ENCODE results near the gene WNT9B. TPM values are rescaled to one million over a fixed set of nuclear protein-coding genes. Genes with fewer than 3 reads are reported as not detected.

WNT9B gene
- polyA plus RNA-seq, 1 experiment, result not detected

GRCh38 chr17:46876353-46876887 lies 25.0 kb downstream of the WNT9B start:
- no peak for DNase-seq (ENCODE audit: low read depth)
- ChIA-PET POLR2A (no interaction called here), CTCF (interaction anchor here (0.8 to 3.3 kb wide), 7 partner anchors 8 to 54 kb away, joined by 3 to 17 read pairs (median 4); no protein-coding TSS in a partner anchor)
- TF ChIP-seq CTCF (IDR thresholded peaks at IDR 0.05; ENCODE audit: insufficient read depth, low read depth, low read length), result peak; percentile 41; the same call in 1 of the 2 replicates
- H3K27me3 ChIP-seq (ENCODE audit: control insufficient read depth, insufficient read depth, low read length), result peaks cover 8% of the 10 kb centered on the region
- H3K4me3 ChIP-seq (ENCODE audit: low read depth, low read length), result no peak overlapping the region
- H3K36me3 ChIP-seq (ENCODE audit: control insufficient read depth, insufficient read depth, low read length), result no peaks in the 10 kb centered on the region

GRCh38 chr17:46876926-46877325 lies 25.5 kb downstream of the WNT9B start:
- POLR2A ChIA-PET, result no interaction called here
- TF ChIP-seq CTCF (IDR thresholded peaks at IDR 0.05; ENCODE audit: insufficient read depth, low read depth, low read length), result no peak
- no peak overlapping the region for H3K4me3 ChIP-seq (ENCODE audit: low read depth, low read length)
- H3K36me3 ChIP-seq (ENCODE audit: control insufficient read depth, insufficient read depth, low read length), result no peaks in the 10 kb centered on the region
- CTCF ChIA-PET, result interaction anchor here (0.8 to 3.3 kb wide), 6 partner anchors 12 to 53 kb away, joined by 3 to 17 read pairs (median 4); no protein-coding TSS in a partner anchor
- no peak for DNase-seq (ENCODE audit: low read depth)
- peaks cover 8% of the 10 kb centered on the region for H3K27me3 ChIP-seq (ENCODE audit: control insufficient read depth, insufficient read depth, low read length)

GRCh38 chr17:46877466-46877865 lies 26.1 kb downstream of the WNT9B start:
- Histone ChIP-seq H3K27me3 (ENCODE audit: control insufficient read depth, insufficient read depth, low read length) (peaks cover 8% of the 10 kb centered on the region), H3K4me3 (ENCODE audit: low read depth, low read length) (no peak overlapping the region), H3K36me3 (ENCODE audit: control insufficient read depth, insufficient read depth, low read length) (no peaks in the 10 kb centered on the region)
- POLR2A ChIA-PET, result no interaction called here
- no peak for TF ChIP-seq CTCF (IDR thresholded peaks at IDR 0.05; ENCODE audit: insufficient read depth, low read depth, low read length)
- CTCF ChIA-PET, result interaction anchor here (0.8 to 3.3 kb wide), 4 partner anchors 12 to 53 kb away, joined by 3 to 13 read pairs (median 4); no protein-coding TSS in a partner anchor
- DNase-seq (ENCODE audit: low read depth), result no peak

- POLR2A ChIA-PET, result no interaction called here
- no peak for TF ChIP-seq CTCF (IDR thresholded peaks at IDR 0.05; ENCODE audit: insufficient read depth, low read depth, low read length)
- no peaks in the 10 kb centered on the region for H3K36me3 ChIP-seq (ENCODE audit: control insufficient read depth, insufficient read depth, low read length)
- CTCF ChIA-PET, result interaction anchor here (1.3 kb wide), 1 partner anchor 12 kb away, joined by 4 read pairs; no protein-coding TSS in a partner anchor
- H3K27me3 ChIP-seq (ENCODE audit: control insufficient read depth, insufficient read depth, low read length), result peaks cover 8% of the 10 kb centered on the region
- DNase-seq (ENCODE audit: low read depth), result no peak
- H3K4me3 ChIP-seq (ENCODE audit: low read depth, low read length), result no peak overlapping the region
Observed at GRCh38 chr17:46878055-46878454, 26.7 kb downstream of the WNT9B start.

GRCh38 chr17:46879101-46879500 lies 27.7 kb downstream of the WNT9B start:
- H3K4me3 ChIP-seq (ENCODE audit: low read depth, low read length), result no peak overlapping the region
- TF ChIP-seq CTCF (IDR thresholded peaks at IDR 0.05; ENCODE audit: insufficient read depth, low read depth, low read length), result no peak
- ChIA-PET POLR2A (no interaction called here), CTCF (interaction anchor here (0.9 kb wide), 1 partner anchor 9 kb away, joined by 3 read pairs; no protein-coding TSS in a partner anchor)
- H3K36me3 ChIP-seq (ENCODE audit: control insufficient read depth, insufficient read depth, low read length), result no peaks in the 10 kb centered on the region
- no peak for DNase-seq (ENCODE audit: low read depth)
- H3K27me3 ChIP-seq (ENCODE audit: control insufficient read depth, insufficient read depth, low read length), result peaks cover 10% of the 10 kb centered on the region
